ENCODE measurements around the gene FIGNL1.

DNA sequence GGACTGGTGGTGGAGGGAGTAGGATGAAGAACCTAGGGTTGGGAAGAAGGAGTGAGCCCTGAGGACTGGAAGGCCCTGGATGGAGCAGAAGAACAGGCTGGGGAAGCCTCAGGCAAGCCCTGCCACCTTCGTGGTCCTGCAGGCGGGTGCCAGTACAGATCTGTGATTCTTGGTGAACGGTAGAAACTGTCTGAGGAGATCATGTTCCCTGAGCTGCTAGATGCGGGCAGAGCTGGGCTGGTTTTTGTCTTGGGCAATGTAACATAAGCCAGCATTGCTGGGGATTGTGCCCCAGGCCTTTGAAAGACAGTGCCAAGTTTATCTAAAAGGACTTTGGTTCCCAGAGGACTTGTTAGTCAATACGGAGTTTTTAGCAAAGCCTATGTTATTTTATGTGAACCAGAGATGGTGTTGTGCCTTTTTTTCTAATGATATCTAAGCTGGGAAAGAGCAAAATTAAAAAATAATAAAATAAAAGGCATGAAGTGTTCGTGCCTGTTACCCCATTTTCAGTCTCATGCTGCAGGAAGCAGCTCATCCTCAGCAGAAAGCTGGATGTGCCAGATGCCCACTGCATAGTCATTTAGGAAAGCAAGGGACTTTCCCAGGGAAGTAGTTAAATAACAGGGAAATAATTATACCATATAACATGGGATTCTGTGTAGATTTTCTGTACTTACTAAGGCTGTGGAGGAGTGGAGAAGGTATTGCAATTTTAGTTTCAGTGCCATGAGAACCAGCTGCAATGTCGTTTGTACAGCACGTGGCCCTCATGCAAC is 24.4 kb upstream of the FIGNL1 start:
- TF ChIP-seq, protein P1, sequence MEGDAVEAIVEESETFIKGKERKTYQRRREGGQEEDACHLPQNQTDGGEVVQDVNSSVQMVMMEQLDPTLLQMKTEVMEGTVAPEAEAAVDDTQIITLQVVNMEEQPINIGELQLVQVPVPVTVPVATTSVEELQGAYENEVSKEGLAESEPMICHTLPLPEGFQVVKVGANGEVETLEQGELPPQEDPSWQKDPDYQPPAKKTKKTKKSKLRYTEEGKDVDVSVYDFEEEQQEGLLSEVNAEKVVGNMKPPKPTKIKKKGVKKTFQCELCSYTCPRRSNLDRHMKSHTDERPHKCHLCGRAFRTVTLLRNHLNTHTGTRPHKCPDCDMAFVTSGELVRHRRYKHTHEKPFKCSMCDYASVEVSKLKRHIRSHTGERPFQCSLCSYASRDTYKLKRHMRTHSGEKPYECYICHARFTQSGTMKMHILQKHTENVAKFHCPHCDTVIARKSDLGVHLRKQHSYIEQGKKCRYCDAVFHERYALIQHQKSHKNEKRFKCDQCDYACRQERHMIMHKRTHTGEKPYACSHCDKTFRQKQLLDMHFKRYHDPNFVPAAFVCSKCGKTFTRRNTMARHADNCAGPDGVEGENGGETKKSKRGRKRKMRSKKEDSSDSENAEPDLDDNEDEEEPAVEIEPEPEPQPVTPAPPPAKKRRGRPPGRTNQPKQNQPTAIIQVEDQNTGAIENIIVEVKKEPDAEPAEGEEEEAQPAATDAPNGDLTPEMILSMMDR (IDR thresholded peaks at IDR 0.05), result no peak
- no peak for TF ChIP-seq EZH2 (IDR thresholded peaks at IDR 0.05)
